Measurements from ENCODE around the gene SMIM3.

- no peak for TF ChIP-seq NR3C1 (IDR thresholded peaks at IDR 0.05)
- TF ChIP-seq CTCF (IDR thresholded peaks at IDR 0.05), result no peak
- TF ChIP-seq RARB (CRISPR knock-in tag; IDR thresholded peaks at IDR 0.05), result no peak
- TF ChIP-seq USF2 (IDR thresholded peaks at IDR 0.05), result no peak
- no peak for TF ChIP-seq ZNF302 (CRISPR knock-in tag; IDR thresholded peaks at IDR 0.05)
These were observed 4.4 kb upstream of the SMIM3 start for GRCh38 chr5:150774145-150774544.

All from A549 (cell line).